HTR-8/SVneo (cell line): ENCODE data around the gene EMID1.

ENCODE experiments used
- DNase-seq: peaks from one replicate; pipeline ENCODE4 v3.0.0; 2011; ENCODE audit warnings: low spot score, mixed read lengths; ENCODE audit not compliant: insufficient read length
- FAIRE-seq: peaks from 2 replicates; lab custom pipeline; 2011; peaks lifted over from hg19 to GRCh38; lab: Jason Lieb, UNC

The EMID1 gene

DNA sequence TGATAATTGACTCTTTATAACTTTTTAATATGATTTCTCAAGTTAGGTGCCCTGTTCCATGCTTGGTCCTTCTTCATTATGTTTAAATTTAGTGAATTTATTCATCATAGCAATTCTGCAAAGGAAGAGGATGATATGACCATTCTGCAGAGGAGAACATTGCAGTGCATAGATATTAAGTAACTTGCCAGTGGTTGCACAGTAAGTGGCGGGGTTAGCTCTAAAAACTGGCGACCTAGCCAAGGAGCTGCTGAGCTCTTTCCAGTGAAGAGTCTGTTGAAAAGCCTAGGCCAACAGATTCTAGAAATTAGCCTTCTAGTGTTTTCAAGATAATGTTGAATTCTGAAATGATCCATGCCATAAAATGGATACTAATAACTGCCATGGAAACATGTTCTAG, 66.9 kb downstream of the EMID1 start:
- FAIRE-seq (no peak), DNase-seq (no peak)

DNA sequence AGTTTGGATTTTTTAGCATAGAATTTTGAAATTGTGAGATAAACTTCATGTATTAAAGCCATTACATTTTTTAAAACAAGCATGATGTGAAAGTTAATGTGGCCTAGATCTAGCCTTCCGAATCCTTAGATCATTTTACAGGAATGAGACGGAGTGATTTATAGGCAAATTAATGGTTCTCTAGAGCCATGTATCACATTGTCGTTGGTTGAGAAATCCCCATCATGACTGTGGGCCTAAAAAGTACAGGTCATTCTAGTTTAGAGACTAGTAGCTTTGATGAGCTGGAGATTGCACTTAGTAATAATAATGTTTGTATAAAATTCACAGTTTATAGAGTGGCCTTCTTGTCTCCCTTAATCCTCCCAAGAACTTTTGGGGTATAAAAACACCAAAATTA, 69.5 kb downstream of the EMID1 start:
- DNase-seq (no peak), FAIRE-seq (no peak)

DNA sequence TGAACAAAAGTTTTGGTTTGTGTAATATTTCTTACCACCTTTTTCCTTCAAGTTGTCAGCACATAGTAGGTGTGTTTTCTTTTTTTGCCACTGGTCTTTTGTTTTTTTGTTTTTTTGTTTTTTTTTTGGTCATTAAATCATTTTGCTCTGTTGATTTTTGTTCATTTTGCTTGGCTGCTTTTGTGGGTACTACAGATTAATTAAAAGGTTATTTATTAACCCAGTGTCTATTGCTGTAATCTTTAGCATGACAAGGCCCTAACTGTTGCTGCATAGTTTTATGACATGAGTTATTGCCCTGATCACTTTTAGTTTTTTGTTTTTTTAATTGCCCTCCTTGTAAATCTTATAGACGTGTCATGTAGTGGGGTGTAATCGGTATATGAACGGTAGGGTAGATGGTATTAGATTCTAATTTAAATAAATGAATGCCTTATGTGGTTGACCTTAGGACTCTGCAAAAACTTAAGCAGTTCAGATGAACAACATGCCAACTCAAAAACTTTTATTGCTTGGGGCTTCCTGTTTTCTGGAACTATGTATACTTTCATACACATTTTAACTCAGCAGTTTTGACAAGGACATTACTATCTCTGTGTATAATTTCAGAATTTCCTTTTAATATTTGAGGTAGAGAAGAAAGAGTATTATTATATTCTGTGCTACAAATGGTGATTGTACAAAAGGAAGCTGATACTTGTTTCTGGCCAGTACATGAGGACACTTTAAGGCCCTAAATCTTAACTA, 70.3 kb downstream of the EMID1 start:
- FAIRE-seq (no peak), DNase-seq (no peak)

- DNase-seq (no peak), FAIRE-seq (no peak)
Observed at GRCh38 chr22:29277927-29278326, 72.2 kb downstream of the EMID1 start.

- DNase-seq (no peak), FAIRE-seq (no peak)
Observed at GRCh38 chr22:29284196-29284595, 78.5 kb downstream of the EMID1 start.

- no peak for DNase-seq
- no peak for FAIRE-seq
Observed at GRCh38 chr22:29288837-29289236, 83.1 kb downstream of the EMID1 start.

- DNase-seq = no peak
- FAIRE-seq = no peak
Observed at GRCh38 chr22:29290061-29290460, 84.4 kb downstream of the EMID1 start.

DNA sequence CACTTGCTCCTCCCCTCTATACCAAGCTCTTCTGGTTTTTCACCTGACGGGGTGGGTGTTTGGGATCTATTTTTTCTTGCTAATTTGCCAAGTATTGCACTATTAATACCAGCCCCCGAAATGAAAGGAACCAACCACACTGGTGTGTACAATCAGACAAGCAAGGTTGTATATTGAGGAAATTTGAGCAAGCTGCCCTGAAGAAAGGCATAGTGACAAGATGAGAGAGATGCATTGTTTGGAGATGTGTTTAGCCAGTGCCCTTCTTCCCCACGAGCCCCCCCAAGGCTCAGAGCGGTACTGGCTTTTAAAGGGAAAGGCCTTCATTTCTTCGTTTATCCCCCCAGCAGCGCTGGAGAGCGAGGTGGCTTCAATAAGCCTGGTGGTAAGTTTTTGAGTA, 85.5 kb downstream of the EMID1 start:
- FAIRE-seq (no peak), DNase-seq (no peak)

DNA sequence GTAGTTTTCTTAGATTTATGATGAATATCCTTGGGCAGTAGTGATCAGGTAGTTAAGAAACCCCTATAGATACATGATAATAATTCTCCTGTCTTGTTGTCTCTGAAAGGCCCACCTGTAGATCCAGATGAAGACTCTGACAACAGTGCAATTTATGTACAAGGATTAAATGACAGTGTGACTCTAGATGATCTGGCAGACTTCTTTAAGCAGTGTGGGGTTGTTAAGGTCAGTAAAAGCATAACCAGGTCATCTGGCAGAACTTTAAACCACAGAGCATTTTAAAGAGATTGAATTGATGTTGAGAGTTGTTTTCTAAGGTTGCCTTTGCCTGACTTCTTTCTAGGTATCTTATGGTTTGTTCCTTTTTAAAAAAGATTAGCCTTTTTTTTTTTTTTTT, 86.7 kb downstream of the EMID1 start:
- DNase-seq (no peak), FAIRE-seq (no peak)

- FAIRE-seq = no peak
- no peak for DNase-seq
Observed at GRCh38 chr22:29298641-29299040, 92.9 kb downstream of the EMID1 start.

DNA sequence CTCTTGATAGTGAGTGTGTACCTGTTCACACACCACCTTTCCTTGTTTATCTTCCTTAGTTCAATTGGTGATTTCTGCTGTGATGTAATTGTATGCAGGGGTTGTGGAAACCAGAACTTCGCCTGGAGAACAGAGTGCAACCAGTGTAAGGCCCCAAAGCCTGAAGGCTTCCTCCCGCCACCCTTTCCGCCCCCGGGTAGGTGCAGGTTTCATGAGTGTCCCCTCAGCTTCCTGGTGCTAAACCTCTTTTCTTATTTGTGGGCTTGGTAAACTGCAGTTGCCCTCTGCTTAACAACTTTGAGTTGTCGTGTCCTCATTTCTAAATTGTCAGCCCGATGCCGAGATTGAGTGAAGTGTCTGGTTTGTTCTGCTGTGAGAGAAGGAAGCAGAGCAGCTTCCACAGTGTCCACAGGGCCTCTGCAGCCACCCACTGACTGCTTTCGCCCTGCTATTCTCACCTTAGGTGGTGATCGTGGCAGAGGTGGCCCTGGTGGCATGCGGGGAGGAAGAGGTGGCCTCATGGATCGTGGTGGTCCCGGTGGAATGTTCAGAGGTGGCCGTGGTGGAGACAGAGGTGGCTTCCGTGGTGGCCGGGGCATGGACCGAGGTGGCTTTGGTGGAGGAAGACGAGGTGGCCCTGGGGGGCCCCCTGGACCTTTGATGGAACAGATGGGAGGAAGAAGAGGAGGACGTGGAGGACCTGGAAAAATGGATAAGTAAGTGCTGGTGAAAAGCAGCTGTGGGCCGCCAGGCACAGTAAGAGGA, 93.6 kb downstream of the EMID1 start:
- DNase-seq (no peak), FAIRE-seq (no peak)

DNA sequence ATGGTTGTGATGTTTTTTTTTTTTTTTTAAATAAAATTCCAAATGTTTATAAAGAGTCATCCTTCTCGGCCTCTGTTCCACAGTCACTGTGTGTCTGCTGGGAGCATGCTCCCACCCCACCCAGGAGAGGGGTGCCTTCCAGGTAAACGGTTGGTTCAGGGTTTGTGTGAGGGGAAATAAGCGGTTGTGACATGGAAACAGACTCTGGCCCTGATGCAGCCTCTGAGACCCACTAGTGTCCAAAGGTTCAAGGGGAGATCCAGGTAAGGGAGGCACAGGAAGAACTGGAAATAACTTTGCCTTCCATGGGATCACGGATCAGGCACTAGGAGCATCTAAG, 94.7 kb downstream of the EMID1 start:
- FAIRE-seq (no peak), DNase-seq (no peak)

GRCh38 chr22:29300807-29301601, 95.3 kb downstream of the EMID1 start:
- DNase-seq (no peak), FAIRE-seq (no peak)

- DNase-seq = no peak
- FAIRE-seq = no peak
Observed at GRCh38 chr22:29301716-29302401, 96.2 kb downstream of the EMID1 start.

DNA sequence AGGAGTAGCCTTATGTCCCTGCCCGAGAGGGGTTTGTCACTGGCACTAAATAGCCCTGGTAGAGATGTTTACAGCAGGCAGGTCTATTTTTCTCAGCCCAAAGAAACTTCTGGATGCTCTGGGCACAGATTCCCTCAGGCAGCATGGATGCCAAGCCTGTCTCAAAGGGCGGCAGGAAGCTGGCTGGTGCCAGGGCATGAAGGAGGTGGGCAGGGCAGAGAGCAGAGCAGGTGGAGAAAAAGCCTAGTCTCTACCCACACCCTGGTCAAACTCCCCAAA, 96.6 kb downstream of the EMID1 start:
- FAIRE-seq = no peak
- DNase-seq = no peak

- FAIRE-seq (no peak), DNase-seq (no peak)
Observed at GRCh38 chr22:29302681-29303465, 97.2 kb downstream of the EMID1 start.

- FAIRE-seq = no peak
- DNase-seq = no peak
Observed at GRCh38 chr22:29305836-29306174, 100.1 kb downstream of the EMID1 start.

DNA sequence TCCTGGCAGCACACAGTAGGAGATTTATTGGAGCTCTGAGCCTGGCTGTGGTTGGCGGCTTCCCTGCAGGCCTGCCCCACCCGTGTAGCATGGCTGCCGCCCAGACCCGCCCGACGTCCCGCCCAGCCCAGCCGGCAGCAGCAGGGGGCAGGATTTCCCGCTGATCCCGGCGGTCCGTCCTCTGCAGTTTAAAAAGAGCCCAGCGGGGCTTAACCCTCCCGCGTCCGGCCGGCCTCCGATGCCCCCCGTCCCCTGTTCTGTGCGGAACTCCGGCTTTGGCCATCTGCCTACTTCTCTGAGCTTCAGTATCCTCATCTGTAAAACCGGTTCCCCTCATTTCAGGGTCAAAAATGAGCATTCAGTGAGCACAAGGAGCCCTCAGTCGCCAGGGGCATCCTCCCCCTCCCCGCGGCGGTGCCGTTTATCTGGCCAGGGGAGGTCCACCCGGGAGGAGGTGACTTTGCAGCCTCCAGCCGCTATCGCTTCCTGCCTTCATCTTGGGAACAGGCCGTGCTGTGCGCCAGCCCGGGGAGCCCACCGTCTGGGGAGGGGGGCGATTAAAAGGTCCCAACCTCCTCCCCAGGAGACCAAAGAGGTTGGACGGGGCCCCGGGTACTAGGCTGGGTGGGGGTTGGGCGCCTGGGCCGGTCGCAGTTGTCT, 100.6 kb downstream of the EMID1 start, which contains the start of gene GAS2L1:
GAS2L1 (plus strand) TSS at position 476 of the 660 bp plus-strand sequence. CDS start 1,456 bp downstream, outside the sequence.
- DNase-seq (peak; percentile 81), FAIRE-seq (no peak)

DNA sequence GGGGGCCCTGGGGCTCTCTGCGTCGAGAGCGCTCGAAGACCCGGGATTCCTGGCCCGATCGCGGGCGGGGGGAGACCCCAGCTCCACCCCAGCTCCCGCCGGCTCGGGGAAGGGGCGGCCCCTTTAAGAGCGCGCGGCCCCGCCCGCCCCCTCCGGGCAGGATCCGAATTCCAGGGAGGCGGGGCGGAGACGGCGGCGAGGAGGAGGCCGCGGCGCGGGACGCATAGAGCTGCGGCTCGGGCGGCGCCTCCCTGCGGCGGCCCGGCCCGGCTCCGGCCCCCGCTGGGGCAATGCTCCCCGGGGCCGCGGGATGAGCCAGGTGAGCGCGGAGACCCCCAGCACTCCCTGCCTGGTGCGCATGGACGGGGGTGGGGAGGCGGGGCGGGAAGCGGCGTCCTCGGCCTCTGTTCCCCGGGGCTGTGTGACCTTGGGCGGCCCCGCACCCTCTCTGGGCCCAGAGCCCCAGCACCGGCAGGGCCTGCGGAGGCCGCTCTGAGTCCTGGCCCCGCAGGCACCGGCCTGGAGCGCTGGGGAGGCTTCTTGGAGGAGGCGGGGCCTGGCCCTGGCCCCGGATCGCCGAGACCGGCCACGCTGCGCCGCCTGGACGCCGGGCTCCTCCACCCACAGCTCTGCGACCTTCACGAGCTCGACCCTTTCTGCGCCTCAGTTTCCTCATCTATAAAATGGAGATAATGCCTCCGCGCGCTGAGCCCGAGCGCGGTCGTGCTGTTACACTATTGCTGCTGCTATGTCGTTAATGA, 101.3 kb downstream of the EMID1 start:
- DNase-seq (peak; percentile 57), FAIRE-seq (no peak)
